Sigmoid colon (tissue), 3 donors: ENCODE data around the gene PPM1G.

Source experiments
- CTCF ChIP-seq, 4 experiments: fragments of 450-650 bp in 3 of 4; fragments of 200-600 bp in 1 of 4; IDR thresholded peaks; one replicate each; pipeline ENCODE4 v1.5.1; 2016 to 2019; ENCODE audit warnings: antibody characterized with exemption in 4 of 4, mild to moderate bottlenecking in 3 of 4, moderate library complexity in 2 of 4
- POLR2A ChIP-seq, 2 donors: fragments of 450-650 bp; IDR thresholded peaks; one replicate each; pipeline ENCODE4 v1.6.1; 2016; ENCODE audit warnings: antibody characterized with exemption in 2 of 2, mild to moderate bottlenecking in 2 of 2, moderate library complexity in 2 of 2

- TF ChIP-seq CTCF (IDR thresholded peaks at IDR 0.05) (no peak), POLR2A (IDR thresholded peaks at IDR 0.05) (no peak)
Observed at GRCh38 chr2:27353762-27354596, 55.4 kb downstream of the PPM1G start.
